ENCODE results near the gene CILP.

GRCh38 chr15:65180167-65180566, 31.1 kb downstream of the CILP start:
- TF ChIP-seq POLR2AphosphoS5 (IDR thresholded peaks at IDR 0.05; ENCODE audit: low read depth, low read length) (no peak), POLR2A (IDR thresholded peaks at IDR 0.05; ENCODE audit: low read depth, low read length) (no peak), TAF1 (IDR thresholded peaks at IDR 0.05; ENCODE audit: borderline replicate concordance, low read depth, low read length) (no peak)

All from GM12892 (cell line).